ENCODE data around the gene TRPM5.

Gene TRPM5

GRCh38 chr11:2468363-2469235 is 24.3 kb upstream of the TRPM5 start:
- no peak for DNase-seq (ENCODE audit: low read depth)

- DNase-seq (ENCODE audit: low read depth): no peak
These were observed 23.4 kb upstream of the TRPM5 start for GRCh38 chr11:2467695-2468055.

- no peak for DNase-seq (ENCODE audit: low read depth)
These were observed 22.8 kb upstream of the TRPM5 start for GRCh38 chr11:2466869-2467694.

- DNase-seq (ENCODE audit: low read depth): no peak
These were observed 21.9 kb upstream of the TRPM5 start for GRCh38 chr11:2466069-2466801.

- DNase-seq (ENCODE audit: low read depth): no peak
These were observed 21.1 kb upstream of the TRPM5 start for GRCh38 chr11:2465202-2466068.

GRCh38 chr11:2464451-2465165 is 20.3 kb upstream of the TRPM5 start:
- no peak for DNase-seq (ENCODE audit: low read depth)

GRCh38 chr11:2463766-2464277 is 19.5 kb upstream of the TRPM5 start:
- no peak for DNase-seq (ENCODE audit: low read depth)

- no peak for DNase-seq (ENCODE audit: low read depth)
These were observed 18.9 kb upstream of the TRPM5 start for GRCh38 chr11:2462986-2463765.

GRCh38 chr11:2462543-2462985 is 18.2 kb upstream of the TRPM5 start:
- DNase-seq (ENCODE audit: low read depth): no peak

- DNase-seq (ENCODE audit: low read depth): no peak
These were observed 17.7 kb upstream of the TRPM5 start for GRCh38 chr11:2461956-2462542.

- DNase-seq (ENCODE audit: low read depth): no peak
These were observed 17.1 kb upstream of the TRPM5 start for GRCh38 chr11:2461253-2461955.

- no peak for DNase-seq (ENCODE audit: low read depth)
These were observed 16.4 kb upstream of the TRPM5 start for GRCh38 chr11:2460540-2461252.

GRCh38 chr11:2459796-2460531 is 15.7 kb upstream of the TRPM5 start:
- no peak for DNase-seq (ENCODE audit: low read depth)

GRCh38 chr11:2459016-2459725 is 14.9 kb upstream of the TRPM5 start:
- no peak for DNase-seq (ENCODE audit: low read depth)

- DNase-seq (ENCODE audit: low read depth): no peak
These were observed 14.0 kb upstream of the TRPM5 start for GRCh38 chr11:2458321-2458720.

- DNase-seq (ENCODE audit: low read depth): no peak
These were observed 9.1 kb upstream of the TRPM5 start for GRCh38 chr11:2453436-2453835.
